HEK293 (cell line): ENCODE results near the gene XAF1.
"Not testable (repeated sequence)": the region's sequence is repeated elsewhere in the genome, so short reads cannot be mapped to it uniquely, and the experiment has no call there.

Experiments used
- CTCF ChIP-seq: fragments of 450-650 bp; formaldehyde crosslinking; IDR thresholded peaks from 2 replicates; pipeline ENCODE4 v1.5.1; 2016; ENCODE audit warnings: missing biosample characterization, missing genetic modification characterization
- ZNF558 ChIP-seq: fragments of 450-650 bp; formaldehyde crosslinking; IDR thresholded peaks from 2 replicates; pipeline ENCODE4 v1.5.1; 2016; ENCODE audit warnings: missing biosample characterization, missing genetic modification characterization

- not testable (repeated sequence) for TF ChIP-seq ZNF558, CTCF (tag by site-specific recombination)
Observed at GRCh38 chr17:6774906-6775305, 19.1 kb downstream of the XAF1 start.
